ENCODE results near the gene SLC18A3.

Gene SLC18A3

GRCh38 chr10:49633327-49634068 lies 23.4 kb downstream of the SLC18A3 start:
- no peak for TF ChIP-seq CTCF (IDR thresholded peaks at IDR 0.05; ENCODE audit: borderline replicate concordance, insufficient read depth, low read depth, low read length)
- no peak overlapping the region for H3K4me3 ChIP-seq (ENCODE audit: low read depth, low read length)

- H3K4me3 ChIP-seq (ENCODE audit: low read depth, low read length): no peak overlapping the region
- TF ChIP-seq CTCF (IDR thresholded peaks at IDR 0.05; ENCODE audit: borderline replicate concordance, insufficient read depth, low read depth, low read length): no peak
Measured at GRCh38 chr10:49634069-49634660, 24.1 kb downstream of the SLC18A3 start.

GRCh38 chr10:49642311-49642710 lies 32.2 kb downstream of the SLC18A3 start:
- H3K4me3 ChIP-seq (ENCODE audit: low read depth, low read length): no peak overlapping the region
- no peak for TF ChIP-seq CTCF (IDR thresholded peaks at IDR 0.05; ENCODE audit: borderline replicate concordance, insufficient read depth, low read depth, low read length)

- no peak for TF ChIP-seq CTCF (IDR thresholded peaks at IDR 0.05; ENCODE audit: borderline replicate concordance, insufficient read depth, low read depth, low read length)
- no peak overlapping the region for H3K4me3 ChIP-seq (ENCODE audit: low read depth, low read length)
Measured at GRCh38 chr10:49643241-49644034, 33.3 kb downstream of the SLC18A3 start.

GRCh38 chr10:49644035-49644646 lies 34.0 kb downstream of the SLC18A3 start:
- no peak for TF ChIP-seq CTCF (IDR thresholded peaks at IDR 0.05; ENCODE audit: borderline replicate concordance, insufficient read depth, low read depth, low read length)
- no peak overlapping the region for H3K4me3 ChIP-seq (ENCODE audit: low read depth, low read length)

- no peak overlapping the region for H3K4me3 ChIP-seq (ENCODE audit: low read depth, low read length)
- no peak for TF ChIP-seq CTCF (IDR thresholded peaks at IDR 0.05; ENCODE audit: borderline replicate concordance, insufficient read depth, low read depth, low read length)
Measured at GRCh38 chr10:49645417-49645816, 35.3 kb downstream of the SLC18A3 start.
